Memory B cell (primary cell): ENCODE data around the gene MUC6.

ENCODE experiments used
- ATAC-seq: fragments of 150-1000 bp; cut with Tn5 transposase; 2 replicates; pipeline ENCODE4 v1.10.0; 2021; ENCODE audit warnings: low read depth, mild to moderate bottlenecking, moderate library complexity
- DNase-seq, 2 donors: peaks; one replicate each; pipeline ENCODE4 v3.0.0; 2022; ENCODE audit warnings: low spot score in 2 of 2
- H3K27ac Mint-ChIP-seq: one replicate; pipeline ENCODE4 v1.8.0; 2022; ENCODE audit warnings: mild to moderate bottlenecking, moderate library complexity, mixed read lengths
- H3K27me3 Mint-ChIP-seq: one replicate; pipeline ENCODE4 v1.8.0; 2022; ENCODE audit warnings: mixed read lengths
- H3K36me3 Mint-ChIP-seq: one replicate; pipeline ENCODE4 v1.8.0; 2022; ENCODE audit warnings: mild to moderate bottlenecking, mixed read lengths
- H3K4me1 Mint-ChIP-seq: one replicate; pipeline ENCODE4 v1.8.0; 2022; ENCODE audit warnings: mixed read lengths
- H3K4me3 Mint-ChIP-seq: one replicate; pipeline ENCODE4 v1.8.0; 2022; ENCODE audit warnings: mild to moderate bottlenecking, moderate library complexity, mixed read lengths
- H3K9me3 Mint-ChIP-seq: one replicate; pipeline ENCODE4 v1.8.0; 2022; ENCODE audit warnings: mixed read lengths

The MUC6 gene

DNA sequence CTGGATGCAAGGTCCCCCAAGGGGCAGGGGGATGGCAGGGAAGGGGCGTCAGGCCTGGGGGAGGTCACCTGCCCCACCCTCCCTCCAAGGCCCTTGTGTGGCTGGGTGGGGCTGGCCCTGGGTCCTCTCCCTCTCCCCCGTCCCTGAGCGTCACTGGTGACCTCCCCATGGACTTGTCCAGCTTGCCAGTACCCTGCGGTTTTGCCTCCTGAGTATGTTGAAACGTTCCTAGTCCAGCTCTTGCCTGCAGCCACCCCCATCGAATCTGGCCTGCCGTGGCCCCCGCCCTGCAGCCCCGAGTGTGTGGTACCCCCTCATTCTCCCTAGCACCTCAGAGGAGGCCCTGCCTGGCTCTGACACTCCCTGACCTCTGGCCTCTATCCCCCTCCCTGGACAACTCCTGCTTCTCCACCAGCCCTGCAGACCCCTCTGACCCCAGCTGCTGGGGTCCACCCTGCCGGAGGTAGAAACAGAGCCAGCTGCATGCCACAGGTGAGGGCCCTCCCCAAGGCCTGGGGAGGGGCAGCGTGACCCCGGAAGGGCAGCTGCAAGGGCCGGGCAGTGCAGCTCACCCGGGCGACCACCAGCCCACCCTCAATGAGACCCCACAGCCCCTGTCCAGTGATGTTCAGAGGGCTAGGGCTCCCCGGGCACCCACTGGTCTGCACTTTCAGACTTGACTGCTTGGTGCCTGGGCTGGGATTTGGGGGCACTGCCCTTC, 4.1 kb upstream of the MUC6 start:
- no peak for ATAC-seq
- peaks cover 3% of the 10 kb centered on the region for H3K9me3 Mint-ChIP-seq
- no peak overlapping the region for H3K4me3 Mint-ChIP-seq
- DNase-seq, result no peak
- H3K27me3 Mint-ChIP-seq, result peaks cover 12% of the 10 kb centered on the region
- H3K36me3 Mint-ChIP-seq, result no peaks in the 10 kb centered on the region
- H3K27ac Mint-ChIP-seq, result no peak overlapping the region
- no peaks in the 10 kb centered on the region for H3K4me1 Mint-ChIP-seq

- H3K27me3 Mint-ChIP-seq, result peaks cover 12% of the 10 kb centered on the region
- H3K27ac Mint-ChIP-seq, result no peak overlapping the region
- no peak for DNase-seq
- no peak overlapping the region for H3K4me3 Mint-ChIP-seq
- no peaks in the 10 kb centered on the region for H3K4me1 Mint-ChIP-seq
- no peaks in the 10 kb centered on the region for H3K9me3 Mint-ChIP-seq
- no peaks in the 10 kb centered on the region for H3K36me3 Mint-ChIP-seq
- no peak for ATAC-seq
Measured at GRCh38 chr11:1039481-1040427, 3.2 kb upstream of the MUC6 start.

DNA sequence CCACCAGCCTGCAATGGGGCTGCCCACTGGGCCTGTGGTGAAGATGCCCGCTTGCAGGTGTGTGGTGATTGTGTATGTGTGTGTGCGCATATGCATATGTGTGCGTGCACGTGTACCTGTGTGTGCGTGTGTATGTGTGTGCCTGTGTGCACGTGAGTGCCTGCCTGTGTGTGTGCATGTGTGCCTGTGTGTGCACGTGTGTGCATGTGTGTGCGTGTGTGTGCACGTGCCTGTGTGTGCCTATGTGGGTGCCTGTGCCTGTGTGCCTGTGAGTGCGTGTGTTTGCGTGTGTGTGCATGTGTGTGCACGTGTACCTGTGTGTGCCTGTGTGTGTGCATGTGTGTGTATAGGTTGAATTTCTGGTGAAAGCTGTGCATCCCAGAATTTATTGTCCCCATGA, 2.4 kb upstream of the MUC6 start:
- no peak for ATAC-seq

DNA sequence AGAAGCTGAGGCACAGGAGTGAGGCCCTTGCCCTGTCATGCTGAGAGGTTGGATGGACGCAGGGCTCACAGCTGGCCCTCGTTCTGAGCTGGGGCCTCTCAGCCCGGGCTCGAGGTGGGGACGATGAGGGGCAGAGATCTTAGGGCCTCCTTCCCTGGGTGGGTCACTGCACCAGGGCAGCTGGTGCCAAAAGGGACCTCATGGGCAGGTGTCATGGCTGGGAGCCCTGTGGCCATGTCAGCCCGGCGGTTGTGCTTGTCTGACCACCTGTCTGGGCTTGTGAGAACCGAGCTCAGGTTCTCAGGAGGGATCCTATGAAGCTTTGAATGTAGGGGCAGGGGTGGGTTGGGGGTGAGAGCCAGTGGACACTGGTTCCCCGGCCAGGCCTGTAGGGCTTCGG, 1.8 kb upstream of the MUC6 start:
- Mint-ChIP-seq H3K4me3 (no peak overlapping the region), H3K9me3 (no peaks in the 10 kb centered on the region), H3K4me1 (no peaks in the 10 kb centered on the region), H3K27ac (no peak overlapping the region), H3K36me3 (no peaks in the 10 kb centered on the region), H3K27me3 (peaks cover 7% of the 10 kb centered on the region)
- DNase-seq (no peak), ATAC-seq (no peak)

More for the DNA sequence above, 2.4 kb upstream of the MUC6 start:
- H3K27me3 Mint-ChIP-seq, result peaks cover 9% of the 10 kb centered on the region
- H3K4me1 Mint-ChIP-seq, result no peaks in the 10 kb centered on the region
- H3K9me3 Mint-ChIP-seq, result no peaks in the 10 kb centered on the region
- no peaks in the 10 kb centered on the region for H3K36me3 Mint-ChIP-seq
- no peak for DNase-seq
- H3K27ac Mint-ChIP-seq, result no peak overlapping the region
- no peak overlapping the region for H3K4me3 Mint-ChIP-seq

DNA sequence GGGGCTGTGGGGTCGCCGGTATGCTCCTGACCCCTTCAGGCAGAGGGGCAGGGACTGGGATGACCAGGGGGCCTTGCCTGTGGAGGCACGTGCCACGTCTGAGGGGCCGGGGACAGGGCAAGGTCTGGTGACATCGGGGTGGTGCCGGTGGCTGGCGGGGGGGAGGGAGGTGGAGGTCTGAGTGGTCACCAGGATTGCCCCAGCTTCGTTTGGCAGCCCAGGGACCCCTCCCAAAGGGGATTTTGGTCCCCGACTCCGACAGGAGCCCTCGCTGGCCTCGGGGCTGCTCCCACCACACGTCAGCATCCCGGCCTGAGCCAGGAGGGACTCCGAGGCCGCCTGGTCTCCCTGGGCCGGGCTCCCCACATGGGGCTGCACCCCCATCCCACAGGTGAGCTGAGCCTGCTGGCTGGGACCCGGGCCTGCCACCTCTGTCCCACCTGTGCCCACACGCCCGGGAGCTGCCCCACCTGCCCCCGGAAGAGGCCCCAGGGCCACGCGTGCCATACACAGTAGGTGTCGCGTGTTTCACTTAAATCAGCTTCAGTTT, 1.1 kb upstream of the MUC6 start:
- Mint-ChIP-seq H3K36me3 (no peaks in the 10 kb centered on the region), H3K9me3 (peaks cover under 1% of the 10 kb centered on the region), H3K27ac (no peak overlapping the region), H3K4me3 (no peak overlapping the region), H3K4me1 (no peaks in the 10 kb centered on the region), H3K27me3 (peaks cover 7% of the 10 kb centered on the region)
- no peak for ATAC-seq
- no peak for DNase-seq

DNA sequence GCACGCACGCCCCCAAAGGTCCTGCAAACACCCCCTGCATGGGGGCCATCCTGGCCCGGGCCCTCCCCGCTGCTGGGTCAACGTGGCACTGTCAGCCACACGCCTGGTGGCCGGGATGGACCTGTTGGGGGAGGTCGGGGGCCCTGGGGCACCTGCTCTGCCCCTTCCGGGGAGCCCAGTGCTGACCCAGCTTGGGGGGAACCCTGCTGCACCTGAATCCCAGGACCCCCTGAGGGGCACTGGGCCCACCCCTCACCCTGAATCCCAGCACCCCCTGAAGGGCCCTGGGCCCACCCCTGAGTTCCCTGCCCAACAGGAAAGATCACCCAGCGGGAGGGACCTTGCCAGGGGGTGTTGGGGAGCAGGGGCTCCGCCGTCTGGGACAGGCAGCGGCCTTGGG, 413 bp upstream of the MUC6 start:
- Mint-ChIP-seq H3K4me1 (no peaks in the 10 kb centered on the region), H3K27ac (no peak overlapping the region), H3K27me3 (peaks cover 7% of the 10 kb centered on the region), H3K4me3 (no peak overlapping the region), H3K36me3 (no peaks in the 10 kb centered on the region), H3K9me3 (peaks cover 6% of the 10 kb centered on the region)
- ATAC-seq, result no peak
- no peak for DNase-seq

DNA sequence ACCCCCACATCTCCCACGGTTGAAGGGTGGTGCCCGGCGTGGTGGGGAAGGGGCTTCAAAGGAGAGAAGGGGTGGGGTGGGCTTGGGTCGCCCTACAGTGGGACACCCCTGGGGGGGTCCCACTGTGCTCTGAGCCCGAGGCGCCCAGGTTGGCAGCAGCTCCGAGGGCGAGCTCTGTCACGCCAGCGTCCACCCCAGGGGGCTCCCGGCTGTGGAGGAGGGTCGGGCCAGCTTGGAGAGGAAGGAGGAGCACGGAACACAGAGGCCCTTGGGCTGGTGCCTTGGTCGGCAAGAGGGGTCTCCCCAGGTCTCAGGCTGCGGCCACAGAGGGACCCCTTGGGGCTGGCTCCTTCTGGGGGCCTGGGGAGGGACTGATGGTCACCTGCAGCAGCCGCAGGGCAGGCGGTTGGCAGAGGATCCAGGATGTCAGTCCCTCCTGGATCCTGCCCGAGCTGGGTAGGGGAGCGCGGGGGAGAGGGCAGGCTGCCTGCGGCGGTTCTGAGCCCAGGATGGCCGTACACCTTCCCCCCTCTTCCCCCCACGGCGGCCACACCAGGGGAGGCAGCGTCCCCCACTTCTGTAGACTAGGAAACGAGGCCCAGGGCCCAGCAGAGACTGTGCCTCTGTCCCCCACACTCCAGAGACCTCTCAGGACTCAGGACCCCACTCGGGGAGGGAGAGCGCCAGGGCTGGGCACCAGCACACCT, 788 bp downstream of the MUC6 start:
- Mint-ChIP-seq H3K9me3 (peaks cover 6% of the 10 kb centered on the region), H3K4me3 (no peak overlapping the region), H3K27me3 (peaks cover 7% of the 10 kb centered on the region), H3K36me3 (no peaks in the 10 kb centered on the region), H3K27ac (no peak overlapping the region), H3K4me1 (no peaks in the 10 kb centered on the region)
- DNase-seq (no peak), ATAC-seq (no peak)

- no peak for ATAC-seq
- peaks cover 7% of the 10 kb centered on the region for H3K27me3 Mint-ChIP-seq
- no peak overlapping the region for H3K27ac Mint-ChIP-seq
- no peak for DNase-seq
- H3K36me3 Mint-ChIP-seq, result no peaks in the 10 kb centered on the region
- H3K9me3 Mint-ChIP-seq, result peaks cover 6% of the 10 kb centered on the region
- H3K4me1 Mint-ChIP-seq, result no peaks in the 10 kb centered on the region
- H3K4me3 Mint-ChIP-seq, result no peak overlapping the region
Measured at GRCh38 chr11:1034456-1035295, 1.8 kb downstream of the MUC6 start.

GRCh38 chr11:1034001-1034400, 2.5 kb downstream of the MUC6 start:
- Mint-ChIP-seq H3K9me3 (peaks cover 6% of the 10 kb centered on the region), H3K27ac (no peak overlapping the region), H3K4me3 (no peak overlapping the region), H3K4me1 (no peaks in the 10 kb centered on the region), H3K27me3 (peaks cover 6% of the 10 kb centered on the region), H3K36me3 (no peaks in the 10 kb centered on the region)
- ATAC-seq, result no peak
- no peak for DNase-seq

- Mint-ChIP-seq H3K9me3 (peaks cover 6% of the 10 kb centered on the region), H3K4me1 (no peaks in the 10 kb centered on the region), H3K4me3 (no peak overlapping the region), H3K27ac (no peak overlapping the region), H3K36me3 (no peaks in the 10 kb centered on the region), H3K27me3 (peaks cover 2% of the 10 kb centered on the region)
- ATAC-seq (no peak), DNase-seq (no peak)
Measured at GRCh38 chr11:1033016-1033798, 3.3 kb downstream of the MUC6 start.

DNA sequence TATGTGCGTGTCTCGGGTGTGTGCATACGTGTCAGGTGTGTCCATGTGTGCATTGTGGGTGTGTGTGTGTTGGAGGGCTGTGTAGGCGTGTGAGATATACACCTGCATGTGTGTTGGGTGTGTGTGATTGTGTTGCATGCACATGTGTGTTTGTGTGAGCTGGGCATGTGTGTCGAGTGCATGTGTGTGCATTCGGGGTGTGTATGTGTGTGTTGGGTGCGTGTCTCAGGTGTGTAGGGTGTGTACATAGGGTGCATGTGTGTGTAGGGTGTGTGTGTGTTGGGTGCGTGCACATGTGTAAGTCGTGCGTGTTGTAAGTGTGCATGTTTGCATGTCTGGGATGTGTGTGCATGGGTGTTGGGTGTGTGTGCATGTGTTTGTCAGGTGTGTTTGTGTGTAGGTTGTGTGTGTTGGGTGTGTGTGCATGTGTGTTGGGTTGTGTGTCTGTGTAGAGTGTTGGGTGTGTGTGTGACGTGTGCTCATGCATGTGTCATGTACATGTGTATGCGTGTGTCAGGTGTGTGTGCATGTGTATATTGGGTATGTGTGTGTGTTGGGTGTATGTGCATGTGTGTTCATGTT, 4.1 kb downstream of the MUC6 start:
- Mint-ChIP-seq H3K4me1 (no peaks in the 10 kb centered on the region), H3K4me3 (no peak overlapping the region)
- no peak for ATAC-seq

DNA sequence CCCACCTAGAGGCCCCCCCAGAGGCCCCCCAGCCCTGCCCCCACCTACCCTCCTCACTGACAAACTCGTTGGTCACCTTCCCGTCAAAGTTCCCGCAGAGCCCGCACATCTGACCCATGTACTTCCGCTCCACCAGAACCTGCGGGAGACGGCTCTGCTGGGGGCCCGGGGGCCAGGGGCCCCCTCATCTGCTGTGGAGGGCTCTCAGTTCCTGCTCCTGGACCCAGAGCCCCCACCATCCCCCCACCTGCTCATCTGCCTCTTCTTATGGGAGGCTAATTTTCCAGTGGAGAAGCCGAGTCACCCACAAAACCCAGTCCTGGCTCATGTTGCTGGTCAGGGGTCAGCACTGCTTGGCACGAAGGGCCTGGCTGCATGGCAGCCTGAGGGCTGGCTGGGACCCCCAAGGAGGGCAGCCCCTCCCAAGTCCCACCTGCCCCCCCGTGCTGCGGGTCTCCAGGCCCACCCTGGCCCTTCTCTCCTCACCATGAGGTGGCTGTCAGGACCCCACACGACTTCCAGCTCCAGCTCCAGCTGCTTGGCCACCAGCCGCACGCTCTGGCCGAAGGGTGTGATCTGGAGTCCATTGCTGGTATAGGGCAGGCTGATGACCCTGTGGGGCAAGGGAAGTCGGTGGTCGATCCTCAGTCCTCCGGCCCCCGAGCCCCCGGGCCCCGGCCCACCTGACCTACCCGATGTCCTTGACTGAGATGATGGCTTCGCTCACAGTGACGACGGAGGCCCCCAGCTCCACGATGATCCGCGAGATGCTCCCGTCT, 5.2 kb downstream of the MUC6 start:
- Mint-ChIP-seq H3K9me3 (peaks cover 6% of the 10 kb centered on the region), H3K4me3 (no peak overlapping the region), H3K27ac (no peak overlapping the region), H3K27me3 (no peaks in the 10 kb centered on the region), H3K36me3 (no peaks in the 10 kb centered on the region), H3K4me1 (no peaks in the 10 kb centered on the region)
- DNase-seq (no peak), ATAC-seq (no peak)

More for the DNA sequence above, 4.1 kb downstream of the MUC6 start:
- H3K27me3 Mint-ChIP-seq, result no peaks in the 10 kb centered on the region
- DNase-seq, result no peak
- H3K27ac Mint-ChIP-seq, result peak overlapping the region; percentile 12
- peaks cover 6% of the 10 kb centered on the region for H3K9me3 Mint-ChIP-seq
- H3K36me3 Mint-ChIP-seq, result no peaks in the 10 kb centered on the region
